Trophoblast cell (in vitro differentiated cells and primary cell): ENCODE results near the gene HOXC6.

ENCODE experiments used
- DNase-seq, 2 donors: peaks; one replicate each; pipeline ENCODE4 v3.0.0-alpha.2; 2016
- H2AFZ ChIP-seq: 2 replicates; pipeline ENCODE4 v1.6.1; 2013; ENCODE audit warnings: low read length, moderate library complexity, mild to moderate bottlenecking; ENCODE audit not compliant: insufficient read depth, poor library complexity
- H2AK5ac ChIP-seq: 2 replicates; pipeline ENCODE4 v1.6.1; 2013; ENCODE audit warnings: mild to moderate bottlenecking, low read length
- H2BK120ac ChIP-seq: 2 replicates; pipeline ENCODE4 v1.6.1; 2013; ENCODE audit warnings: low read length, mild to moderate bottlenecking, moderate library complexity; ENCODE audit not compliant: insufficient read depth, poor library complexity
- H2BK12ac ChIP-seq: 2 replicates; pipeline ENCODE4 v1.6.1; 2013; ENCODE audit warnings: mild to moderate bottlenecking, low read length, moderate library complexity
- H2BK5ac ChIP-seq: 2 replicates; pipeline ENCODE4 v1.6.1; 2013; ENCODE audit warnings: low read length, low read depth, moderate library complexity, mild to moderate bottlenecking; ENCODE audit not compliant: poor library complexity
- H3K14ac ChIP-seq: 2 replicates; pipeline ENCODE4 v1.6.1; 2013; ENCODE audit warnings: mild to moderate bottlenecking, low read length
- H3K18ac ChIP-seq: 2 replicates; pipeline ENCODE4 v1.6.1; 2013; ENCODE audit warnings: mild to moderate bottlenecking, low read length
- H3K23ac ChIP-seq: 2 replicates; pipeline ENCODE4 v1.6.1; 2013; ENCODE audit warnings: low read length
- H3K27ac ChIP-seq: 2 replicates; pipeline ENCODE4 v1.5.1; 2013; ENCODE audit warnings: low read depth, mild to moderate bottlenecking, inconsistent platforms, low read length, moderate library complexity
- H3K27me3 ChIP-seq: 2 replicates; pipeline ENCODE4 v1.6.1; 2013; ENCODE audit warnings: inconsistent platforms, mild to moderate bottlenecking, low read length, moderate library complexity; ENCODE audit not compliant: insufficient read depth
- H3K36me3 ChIP-seq, 2 experiments: 1 replicate in 1 of 2; 2 replicates in 1 of 2; pipeline ENCODE4 v1.6.1; 2013; ENCODE audit warnings: low read length in 2 of 2, mild to moderate bottlenecking in 2 of 2, moderate library complexity in 1 of 2; ENCODE audit not compliant: insufficient read depth in 2 of 2, control insufficient read depth in 1 of 2
- H3K4ac ChIP-seq: 2 replicates; pipeline ENCODE4 v1.6.1; 2013; ENCODE audit warnings: low read depth, mild to moderate bottlenecking, low read length, moderate library complexity
- H3K4me1 ChIP-seq, 2 experiments: 1 replicate in 1 of 2; 2 replicates in 1 of 2; pipeline ENCODE4 v1.6.1; 2013; ENCODE audit warnings: low read length in 2 of 2, mild to moderate bottlenecking in 2 of 2, moderate library complexity in 1 of 2; ENCODE audit not compliant: insufficient read depth in 2 of 2, control insufficient read depth in 1 of 2
- H3K4me2 ChIP-seq: 2 replicates; pipeline ENCODE4 v1.6.1; 2013; ENCODE audit warnings: inconsistent platforms, mild to moderate bottlenecking, low read length, moderate library complexity
- H3K4me3 ChIP-seq: 2 replicates; pipeline ENCODE4 v1.5.1; 2013; ENCODE audit warnings: mild to moderate bottlenecking, low read depth, low read length, inconsistent platforms
- H3K79me1 ChIP-seq: one replicate; pipeline ENCODE4 v1.6.1; 2013; ENCODE audit warnings: low read length
- H3K79me2 ChIP-seq: 2 replicates; pipeline ENCODE4 v1.6.1; 2013; ENCODE audit warnings: low read length, mild to moderate bottlenecking; ENCODE audit not compliant: control insufficient read depth, insufficient read depth, poor library complexity
- H3K9ac ChIP-seq: 2 replicates; pipeline ENCODE4 v1.6.1; 2013; ENCODE audit warnings: mild to moderate bottlenecking, low read length
- H3K9me3 ChIP-seq: 2 replicates; pipeline ENCODE4 v1.6.1; 2013; ENCODE audit warnings: low read depth, mild to moderate bottlenecking, control low read depth, inconsistent platforms, low read length; ENCODE audit not compliant: insufficient read depth
- H4K12ac ChIP-seq: 2 replicates; pipeline ENCODE4 v1.6.1; 2013; ENCODE audit warnings: low read depth, mild to moderate bottlenecking, low read length, moderate library complexity
- H4K8ac ChIP-seq: 2 replicates; pipeline ENCODE4 v1.6.1; 2013; ENCODE audit warnings: low read depth, mild to moderate bottlenecking, low read length, moderate library complexity
- H4K91ac ChIP-seq: one replicate; pipeline ENCODE4 v1.6.1; 2013; ENCODE audit warnings: low read depth, mild to moderate bottlenecking, low read length, moderate library complexity
- WGBS: extraction: QIAGEN DNeasy Blood & Tissue Kit; methylation state at CpG from one replicate; pipeline ENCODE4 v1.1.7; 2013; ENCODE audit warnings: missing lambda C conversion rate; ENCODE audit not compliant: insufficient read length, insufficient coverage; ENCODE audit errors: extremely low coverage; 5-methylcytosine and 5-hydroxymethylcytosine counted together

The HOXC6 gene

DNA sequence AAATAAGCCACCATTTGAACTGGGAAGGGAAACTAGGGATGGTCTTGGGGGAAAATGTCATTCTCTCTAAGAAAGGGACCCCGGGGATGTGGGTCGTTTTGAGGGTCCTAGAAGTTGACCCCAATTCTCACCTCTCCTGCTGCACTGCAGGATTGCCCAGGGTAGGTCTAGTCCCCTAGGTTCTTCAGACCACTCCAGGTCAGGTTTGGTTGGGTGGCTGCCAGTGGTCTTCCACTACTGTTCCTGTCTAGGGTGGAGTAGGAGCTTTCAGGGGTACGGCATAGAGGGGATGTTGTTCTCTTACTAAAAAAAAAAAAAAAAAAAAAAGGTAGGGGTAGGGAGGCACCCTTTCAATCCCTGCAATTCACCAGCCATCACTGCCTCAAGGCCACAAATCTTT lies 12.2 kb upstream of the HOXC6 start:
- Histone ChIP-seq H2AK5ac (no peak overlapping the region), H2AFZ (no peak overlapping the region), H3K79me2 (no peaks in the 10 kb centered on the region), H3K27ac (no peak overlapping the region), H3K27me3 (peaks cover 86% of the 10 kb centered on the region), H3K18ac (no peak overlapping the region), H2BK120ac (no peak overlapping the region), H4K12ac (no peak overlapping the region), H3K14ac (no peak overlapping the region), H2BK5ac (no peak overlapping the region), H3K23ac (no peak overlapping the region), H3K9me3 (peaks cover 11% of the 10 kb centered on the region), H4K91ac (no peak overlapping the region), H3K4me2 (no peak overlapping the region), H3K9ac (no peak overlapping the region), H3K4me3 (no peak overlapping the region), H4K8ac (no peak overlapping the region), H3K36me3 (no peaks in the 10 kb centered on the region), H2BK12ac (no peak overlapping the region), H3K4me1 (peaks cover 4 to 7% of the 10 kb centered on the region in 2 experiments), H3K79me1 (no peaks in the 10 kb centered on the region), H3K4ac (no peak overlapping the region)
- no peak for DNase-seq
- WGBS, result no CpG with 5 or more reads among the region's 3 CpGs

GRCh38 chr12:54016478-54016964 lies 11.7 kb upstream of the HOXC6 start:
- WGBS, result no CpG with 5 or more reads among the region's 25 CpGs
- no peak overlapping the region for H2BK12ac ChIP-seq
- peaks cover 11% of the 10 kb centered on the region for H3K9me3 ChIP-seq
- no peak overlapping the region for H3K4ac ChIP-seq
- no peak overlapping the region for H3K18ac ChIP-seq
- no peaks in the 10 kb centered on the region for H3K79me2 ChIP-seq
- H3K27me3 ChIP-seq, result peaks cover 87% of the 10 kb centered on the region
- no peak overlapping the region for H2BK5ac ChIP-seq
- no peak overlapping the region for H4K8ac ChIP-seq
- H3K79me1 ChIP-seq, result no peaks in the 10 kb centered on the region
- no peaks in the 10 kb centered on the region for H3K36me3 ChIP-seq
- H2AFZ ChIP-seq, result no peak overlapping the region
- no peak overlapping the region for H3K14ac ChIP-seq
- no peak overlapping the region for H3K9ac ChIP-seq
- H2AK5ac ChIP-seq, result no peak overlapping the region
- no peak overlapping the region for H3K4me2 ChIP-seq
- H3K27ac ChIP-seq, result no peak overlapping the region
- H3K4me1 ChIP-seq, result peaks cover 4 to 7% of the 10 kb centered on the region in 2 experiments
- no peak overlapping the region for H3K4me3 ChIP-seq
- H4K91ac ChIP-seq, result no peak overlapping the region
- no peak overlapping the region for H3K23ac ChIP-seq
- H4K12ac ChIP-seq, result no peak overlapping the region
- H2BK120ac ChIP-seq, result no peak overlapping the region
- peak in 1 of 2 donors; percentile 25 for DNase-seq

GRCh38 chr12:54017027-54017788 lies 11.0 kb upstream of the HOXC6 start:
- Histone ChIP-seq H4K91ac (no peak overlapping the region), H2AK5ac (no peak overlapping the region), H3K36me3 (no peaks in the 10 kb centered on the region), H3K27ac (no peak overlapping the region), H3K4me2 (peak overlapping the region; percentile 78), H4K12ac (no peak overlapping the region), H3K4me1 (peaks cover 4 to 7% of the 10 kb centered on the region in 2 experiments), H2BK120ac (no peak overlapping the region), H4K8ac (no peak overlapping the region), H3K79me2 (no peaks in the 10 kb centered on the region), H2BK5ac (no peak overlapping the region), H3K9me3 (peaks cover 11% of the 10 kb centered on the region), H3K9ac (no peak overlapping the region), H3K18ac (no peak overlapping the region), H3K79me1 (no peaks in the 10 kb centered on the region), H2AFZ (no peak overlapping the region), H3K4ac (no peak overlapping the region), H3K27me3 (peaks cover 91% of the 10 kb centered on the region), H3K4me3 (no peak overlapping the region), H3K14ac (no peak overlapping the region), H2BK12ac (no peak overlapping the region), H3K23ac (no peak overlapping the region)
- WGBS, result no CpG with 5 or more reads among the region's 24 CpGs
- DNase-seq, result peak in 1 of 2 donors; percentile 13

DNA sequence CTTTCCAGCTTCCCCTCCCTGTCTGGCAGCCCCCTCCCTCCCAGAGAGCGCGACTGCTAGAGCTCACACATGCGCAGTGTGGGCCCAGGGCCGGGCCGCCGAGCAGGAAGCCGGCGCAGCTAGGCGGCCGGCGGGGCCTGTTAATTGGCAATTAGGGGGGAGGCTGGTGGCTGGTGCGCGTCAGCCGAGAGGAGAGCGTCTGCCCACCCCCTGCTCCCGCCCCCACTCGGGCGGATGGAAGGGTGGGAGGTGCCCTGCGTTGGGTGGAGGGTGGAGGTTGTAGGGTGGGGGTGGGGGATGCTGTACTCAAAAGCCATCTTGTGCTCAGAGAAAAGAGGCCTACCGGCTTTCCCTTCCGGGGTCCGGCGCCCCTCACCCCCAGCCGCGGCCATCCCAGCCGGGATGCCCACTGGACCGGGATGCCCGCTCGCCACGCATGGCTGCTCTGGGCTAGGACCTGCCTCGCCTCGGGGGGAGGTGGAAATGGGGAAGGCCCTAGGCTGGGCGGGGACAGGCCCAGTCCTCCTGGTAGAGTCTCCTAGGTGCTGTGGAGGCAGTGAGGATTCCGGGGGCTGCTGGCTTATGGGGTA lies 10.3 kb upstream of the HOXC6 start:
- peak overlapping the region; percentile 59 for H3K4me3 ChIP-seq
- peak overlapping the region; percentile 70 for H4K8ac ChIP-seq
- peaks cover 4 to 7% of the 10 kb centered on the region in 2 experiments for H3K4me1 ChIP-seq
- no peak overlapping the region for H3K18ac ChIP-seq
- no peak overlapping the region for H2BK120ac ChIP-seq
- H3K36me3 ChIP-seq, result no peaks in the 10 kb centered on the region
- peak overlapping the region; percentile 38 for H2AFZ ChIP-seq
- DNase-seq, result peak; percentile 59 to 73
- no peaks in the 10 kb centered on the region for H3K79me2 ChIP-seq
- H3K79me1 ChIP-seq, result no peaks in the 10 kb centered on the region
- H3K27me3 ChIP-seq, result peaks cover 92% of the 10 kb centered on the region
- H4K12ac ChIP-seq, result peak overlapping the region; percentile 6
- no peak overlapping the region for H3K14ac ChIP-seq
- H2AK5ac ChIP-seq, result no peak overlapping the region
- H3K4ac ChIP-seq, result no peak overlapping the region
- H2BK5ac ChIP-seq, result no peak overlapping the region
- H3K23ac ChIP-seq, result no peak overlapping the region
- peaks cover 11% of the 10 kb centered on the region for H3K9me3 ChIP-seq
- no peak overlapping the region for H3K27ac ChIP-seq
- H2BK12ac ChIP-seq, result no peak overlapping the region
- peak overlapping the region; percentile 78 for H3K4me2 ChIP-seq
- H4K91ac ChIP-seq, result no peak overlapping the region
- no peak overlapping the region for H3K9ac ChIP-seq
- WGBS, result no CpG with 5 or more reads among the region's 34 CpGs
